Activated CD4-positive, alpha-beta T cell treated with anti-CD3 and anti-CD28 coated beads, Interleukin-2, Interleukin-4, amounts not matched to agents 100 ng/mL and 50 ng/mL, durations not matched to agents 16 hours and 8 hours (primary cell): ENCODE results near the gene PICK1.
"Not testable (repeated sequence)": the region's sequence is repeated elsewhere in the genome, so short reads cannot be mapped to it uniquely, and the experiment has no call there.

ENCODE experiments used
- DNase-seq: peaks from one replicate; pipeline ENCODE4 v3.0.0-alpha.2; 2020; ENCODE audit warnings: low spot score

PICK1 gene

GRCh38 chr22:38030311-38031133, 26.7 kb upstream of the PICK1 start:
- DNase-seq, result no peak

DNA sequence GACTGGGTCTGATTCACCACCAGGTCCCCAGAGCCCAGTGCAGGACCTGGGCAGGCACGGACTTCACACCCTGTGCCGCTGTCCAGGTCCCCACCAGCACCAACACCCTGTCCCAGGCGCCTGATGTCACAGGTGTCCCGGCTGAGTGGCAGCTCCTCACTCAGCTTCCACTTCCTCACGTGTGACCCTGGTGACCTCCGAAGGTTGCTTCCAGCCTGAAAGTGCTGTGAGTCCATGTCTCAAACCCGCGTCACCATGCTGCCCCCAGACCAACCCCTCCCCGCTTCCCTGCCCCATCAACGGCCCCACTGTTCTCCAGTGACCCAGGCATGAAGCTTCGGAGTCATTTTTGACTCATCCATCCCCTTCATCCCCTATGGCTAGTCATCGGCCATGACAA, 25.7 kb upstream of the PICK1 start:
- DNase-seq, result no peak

DNA sequence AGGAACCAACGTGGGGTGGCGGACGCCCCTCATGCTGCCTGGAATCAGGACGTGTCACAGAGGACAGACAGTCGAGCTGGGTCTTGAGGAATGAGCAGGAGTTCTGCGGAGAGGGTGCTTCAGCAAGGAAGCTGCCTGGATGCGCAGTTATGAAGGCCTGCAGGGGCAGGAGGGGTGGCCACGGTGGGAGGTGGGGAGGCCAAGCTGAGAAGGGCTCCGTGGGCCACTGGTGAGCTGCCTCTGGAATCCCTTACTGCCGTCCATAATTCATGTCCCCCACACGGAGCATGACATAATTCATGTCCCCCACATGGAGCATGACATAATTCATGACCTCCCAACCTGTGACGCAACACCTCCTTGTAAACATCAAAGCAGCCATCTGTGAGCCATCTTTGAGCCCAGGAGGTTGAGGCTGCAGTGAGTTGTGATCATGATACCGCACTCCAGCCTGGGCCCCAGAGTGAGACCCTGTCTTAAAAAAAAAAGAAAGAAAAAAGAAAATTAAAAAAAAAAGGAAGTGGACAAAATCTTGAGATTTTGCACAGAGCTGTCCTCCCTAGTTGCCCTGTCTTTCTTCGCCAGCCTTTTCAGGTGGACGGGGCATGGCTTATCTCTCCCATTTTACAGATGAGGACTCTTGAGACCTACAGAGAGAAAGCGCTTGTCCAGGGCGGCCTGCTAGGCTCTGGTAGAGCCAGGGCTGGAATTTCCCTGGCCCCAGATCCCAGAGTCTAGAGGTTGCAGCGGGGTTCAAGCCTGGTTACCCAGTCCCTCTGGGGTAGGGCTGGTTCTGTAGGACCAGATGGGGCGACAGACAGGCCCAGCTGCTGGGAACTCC, 24.3 kb upstream of the PICK1 start:
- DNase-seq, result no peak

DNA sequence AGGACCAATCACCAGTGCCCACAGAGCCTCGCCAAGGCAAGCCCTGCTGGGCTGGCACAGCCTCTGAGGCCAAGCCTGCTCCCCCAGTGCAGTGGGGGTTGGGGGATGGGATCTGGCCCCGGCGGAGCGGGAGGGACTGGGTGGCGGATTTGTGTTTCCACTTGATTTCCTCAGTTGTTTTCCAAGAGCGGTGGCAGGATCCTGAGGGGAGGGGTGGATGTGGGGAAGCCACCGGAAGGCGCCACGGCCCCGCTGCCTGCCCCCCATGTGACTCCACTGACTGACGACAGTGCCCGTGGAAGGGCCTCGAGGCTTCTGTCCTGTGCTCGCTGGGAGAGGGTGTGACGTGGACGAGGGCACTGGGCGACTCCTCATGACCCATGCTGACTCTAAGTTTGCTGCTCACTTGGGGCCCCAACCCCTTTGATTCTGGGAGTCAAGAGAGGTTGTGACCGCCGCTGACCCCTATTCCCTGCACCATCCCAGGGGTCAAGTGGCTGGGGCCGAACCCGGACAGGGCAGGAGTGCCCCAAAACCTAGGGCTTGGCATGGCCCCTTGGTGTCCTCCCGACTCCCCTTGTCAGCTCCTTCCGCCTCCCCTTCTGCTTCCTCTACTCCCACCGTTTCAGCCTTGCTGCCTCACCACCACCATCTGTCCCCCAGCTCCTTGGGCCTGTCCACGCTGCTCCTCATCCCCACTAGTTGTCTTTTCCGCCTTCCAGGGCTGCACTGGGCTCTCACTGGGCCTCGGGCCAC, 23.5 kb upstream of the PICK1 start:
- DNase-seq, result no peak

DNA sequence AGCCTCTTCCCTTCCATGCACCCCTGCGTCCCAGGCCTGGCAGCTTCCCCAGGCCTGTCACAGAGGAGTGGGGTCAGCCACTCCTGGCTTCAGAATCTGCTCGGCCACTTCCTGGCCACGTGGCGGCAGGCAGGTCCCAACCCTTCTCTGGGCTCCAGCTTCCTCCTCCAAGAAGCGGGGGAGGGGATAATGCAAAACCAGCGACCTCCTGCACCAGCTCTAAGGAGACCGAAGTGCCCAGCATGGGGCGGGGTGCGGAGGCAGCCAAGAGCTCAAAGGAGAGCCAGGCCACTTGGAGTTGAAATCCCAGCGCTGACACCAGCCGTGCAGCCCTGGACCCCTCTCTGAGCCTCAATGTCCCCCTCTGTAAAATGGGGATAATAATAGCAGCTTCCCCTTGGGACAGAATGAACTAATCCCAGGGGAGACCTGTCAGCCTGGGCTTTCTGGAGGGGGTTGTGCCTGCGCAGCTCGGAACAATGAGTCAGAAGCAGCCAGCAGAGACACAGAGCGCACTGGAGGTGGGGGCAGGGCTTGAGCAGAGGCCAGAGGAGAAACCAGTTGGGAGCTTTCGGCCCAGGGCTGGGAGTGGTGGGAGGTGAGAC, 22.8 kb upstream of the PICK1 start:
- DNase-seq, result no peak

GRCh38 chr22:38034884-38035529, 22.2 kb upstream of the PICK1 start:
- DNase-seq, result no peak

DNA sequence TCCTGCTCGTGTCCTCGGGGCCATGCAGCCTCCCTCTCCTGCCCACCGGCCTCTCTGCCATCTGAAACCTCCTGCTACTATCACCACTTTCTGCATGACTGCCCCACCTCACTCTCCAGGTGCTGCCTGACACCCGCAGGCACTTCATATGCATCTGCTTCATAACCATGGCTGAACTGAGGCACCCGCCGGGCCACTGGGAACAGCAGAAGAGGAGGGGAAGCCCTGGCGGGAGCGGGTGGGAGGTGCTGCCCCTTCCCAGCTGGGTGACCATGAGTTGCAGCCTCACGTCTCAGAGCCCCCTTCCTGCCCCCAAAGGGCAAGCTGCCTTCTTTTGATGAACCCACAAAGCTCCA, 21.7 kb upstream of the PICK1 start:
- no peak for DNase-seq

- no peak for DNase-seq
Observed at GRCh38 chr22:38036392-38037062, 20.7 kb upstream of the PICK1 start.

DNA sequence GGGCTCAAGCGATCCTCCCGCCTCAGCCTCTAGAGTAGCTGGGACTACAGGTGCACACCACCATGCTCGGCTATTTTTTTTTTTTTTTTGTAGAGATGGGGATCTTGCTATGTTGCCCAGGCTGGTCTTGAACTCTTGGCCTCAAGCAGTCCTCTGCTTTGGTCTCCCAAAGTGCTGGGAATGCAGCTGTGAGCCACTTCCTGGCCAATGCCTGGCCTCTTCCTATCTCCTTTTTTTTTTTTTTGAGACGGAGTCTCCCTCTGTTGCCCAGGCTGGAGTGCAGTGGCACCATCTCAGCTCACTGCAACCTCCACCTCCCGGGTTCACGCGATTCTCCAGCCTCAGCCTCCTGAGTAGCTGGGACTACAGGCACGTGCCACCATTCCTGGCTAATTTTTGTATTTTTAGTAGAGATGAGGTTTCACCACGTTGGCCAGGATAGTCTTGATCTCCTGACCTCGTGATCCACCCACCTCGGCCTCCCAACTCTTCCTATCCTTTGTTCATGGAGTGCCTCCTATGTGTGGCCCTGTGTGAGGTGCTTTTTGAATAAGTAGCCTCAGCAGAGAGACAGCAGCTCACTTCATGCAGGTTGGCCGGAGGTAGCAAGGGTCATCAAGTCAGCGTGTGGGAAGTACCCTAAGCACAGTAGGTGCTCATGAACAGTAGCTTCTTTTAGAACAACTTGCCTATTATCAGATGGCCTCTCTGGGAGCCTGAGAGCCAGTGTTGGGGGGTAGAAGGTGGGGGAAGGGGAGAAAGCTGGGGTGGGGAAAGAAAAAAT, 19.6 kb upstream of the PICK1 start:
- DNase-seq, result not testable (repeated sequence)

DNA sequence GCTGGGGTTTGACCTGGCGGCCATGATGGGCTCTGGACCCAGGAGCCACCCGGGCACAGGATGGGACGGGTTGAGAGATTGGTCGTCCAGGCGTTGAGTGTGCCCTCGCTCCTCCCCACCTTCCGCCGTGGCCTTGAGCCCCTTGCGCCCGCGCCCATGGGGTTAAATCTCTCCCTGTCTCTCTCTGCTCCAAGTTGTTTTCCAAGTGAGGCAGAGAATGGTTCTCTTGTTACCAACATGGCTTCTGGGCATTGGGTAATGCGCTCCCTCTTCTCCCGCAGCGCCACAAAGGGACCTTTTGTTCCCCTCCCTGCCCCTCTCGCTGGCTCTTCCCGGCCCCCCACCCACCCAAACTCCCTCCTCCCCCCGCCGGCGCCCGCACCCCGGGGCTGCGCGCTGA, 18.8 kb upstream of the PICK1 start:
- DNase-seq, result no peak

DNA sequence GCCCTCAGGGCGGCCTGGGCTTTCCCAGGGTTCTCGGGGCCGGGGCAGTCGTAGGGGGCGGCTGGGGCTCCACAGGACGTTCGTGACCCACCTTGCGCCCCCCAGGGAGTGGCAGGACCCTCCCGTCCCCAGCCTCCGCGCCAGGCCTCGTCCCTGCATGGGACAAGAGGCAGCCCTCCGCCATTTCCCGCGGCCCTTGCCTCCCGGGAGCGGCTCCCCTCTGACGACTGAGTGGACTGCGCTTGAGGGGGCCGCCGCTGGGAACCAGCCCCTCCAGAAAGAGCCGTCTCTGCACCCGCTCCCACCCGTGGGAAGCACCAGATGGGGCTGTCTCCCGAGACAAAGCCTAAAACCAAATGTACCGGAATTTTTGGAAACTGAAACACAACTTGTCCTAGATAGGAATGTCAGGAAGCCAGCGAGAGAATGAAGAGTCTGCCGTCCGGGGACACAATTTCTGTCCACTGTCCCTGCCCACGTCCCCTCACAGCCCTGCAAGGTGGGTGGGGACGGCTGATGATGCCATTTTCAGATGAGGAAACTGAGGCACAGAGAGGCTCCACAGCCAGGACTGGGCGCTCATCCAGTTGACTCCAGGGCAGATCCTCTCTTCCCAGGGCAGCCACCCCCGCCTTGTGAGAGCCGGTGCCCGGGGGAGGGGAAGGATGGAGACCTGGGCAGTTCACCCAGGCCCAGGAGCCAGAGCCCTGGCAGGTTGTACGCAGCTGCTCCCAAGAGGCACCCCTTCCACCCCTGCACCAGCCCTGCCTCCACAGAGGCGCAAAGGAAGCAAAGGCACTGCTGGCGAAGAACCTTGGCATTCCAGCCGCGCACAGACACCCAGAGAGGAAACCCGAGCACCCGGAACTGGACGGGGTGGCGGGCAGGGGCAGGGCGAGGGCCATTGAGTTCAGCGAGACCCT, 18.1 kb upstream of the PICK1 start:
- no peak for DNase-seq

DNA sequence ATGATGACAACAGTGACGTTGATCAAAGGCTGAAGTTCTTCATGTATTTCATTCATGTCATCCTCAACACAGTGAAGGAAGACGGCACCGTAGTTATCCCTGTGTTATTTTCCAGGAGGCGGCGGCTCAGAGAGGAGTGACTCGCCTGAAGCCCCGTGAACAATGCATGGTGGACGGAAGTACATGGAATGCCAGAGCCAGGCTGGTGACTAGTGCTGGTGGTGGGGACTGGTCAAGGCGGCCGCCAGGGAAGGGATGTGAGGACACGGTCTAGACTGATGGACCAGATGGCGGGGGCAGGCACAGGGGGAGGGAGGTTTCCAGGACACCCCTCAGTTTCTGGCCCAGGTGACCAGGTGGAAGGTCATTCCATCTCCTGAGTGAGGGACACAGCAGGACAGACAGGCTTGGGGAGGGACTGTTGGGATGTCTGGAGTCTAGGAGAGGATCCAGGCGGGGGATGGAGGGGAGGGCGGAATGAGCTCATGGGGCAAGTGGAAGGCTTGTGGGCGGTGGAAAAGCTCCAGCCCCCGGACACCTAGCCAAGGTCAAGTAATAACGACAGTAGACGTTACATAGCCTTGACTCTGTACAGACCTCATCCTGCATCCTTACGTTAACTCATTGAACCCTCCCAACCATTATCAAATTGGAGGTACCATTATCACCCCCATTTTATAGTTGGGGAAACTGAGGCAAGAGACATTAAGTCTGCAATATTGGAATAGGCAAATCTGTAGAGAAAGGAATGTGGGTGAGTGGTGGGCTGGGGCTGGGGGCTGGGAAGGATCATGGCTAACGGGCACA, 16.0 kb upstream of the PICK1 start:
- DNase-seq, result no peak

DNA sequence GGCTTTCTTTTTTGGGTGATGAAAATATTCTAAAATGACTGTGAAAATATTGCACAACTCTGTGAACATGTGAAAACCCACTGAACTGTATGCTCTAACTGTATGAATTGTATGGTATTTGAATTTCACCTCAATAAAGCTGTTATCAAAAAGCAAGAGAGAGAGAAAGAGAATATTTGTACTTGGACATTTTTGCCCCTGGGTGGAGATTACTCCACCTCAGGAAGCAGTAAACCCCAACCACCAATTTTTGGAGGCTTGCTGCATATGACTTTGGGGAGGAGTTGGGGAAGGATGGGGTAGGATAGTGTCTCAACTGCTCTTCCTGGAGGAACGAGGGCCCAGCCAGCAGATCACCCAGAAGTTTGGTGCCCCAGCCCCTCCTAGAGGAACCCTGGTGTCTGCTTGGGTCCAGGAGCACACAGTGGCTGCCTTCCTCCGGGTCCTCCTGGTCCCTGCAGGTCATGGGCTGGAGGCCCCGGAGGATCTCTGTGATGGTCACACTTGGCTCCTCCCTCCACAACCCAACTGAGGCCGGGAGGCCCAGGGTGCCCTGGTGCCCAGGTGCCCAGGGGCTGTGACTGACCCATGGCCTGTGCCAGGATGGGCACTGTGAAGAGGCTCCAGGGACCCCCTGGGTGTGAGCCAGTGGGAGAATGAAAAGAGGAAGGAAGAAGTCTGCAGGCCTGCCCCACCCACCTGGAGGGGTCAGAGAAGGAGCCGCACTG, 15.3 kb upstream of the PICK1 start:
- DNase-seq, result no peak

DNA sequence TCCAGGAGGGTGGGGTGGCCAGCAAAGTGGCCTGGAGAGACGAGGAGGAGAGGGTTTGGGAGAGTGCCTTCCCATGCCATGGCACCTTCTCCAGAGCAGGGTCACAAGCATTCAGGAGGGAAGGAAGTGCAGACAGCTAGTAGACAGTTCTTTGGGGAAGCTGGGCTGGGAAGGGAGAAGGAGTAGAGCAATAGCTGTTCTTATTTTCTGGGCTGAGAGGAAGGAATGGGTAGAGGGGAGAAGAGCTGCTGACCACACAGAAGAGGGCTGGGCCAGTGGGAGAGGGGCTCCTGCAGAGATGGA, 14.8 kb upstream of the PICK1 start:
- no peak for DNase-seq

DNA sequence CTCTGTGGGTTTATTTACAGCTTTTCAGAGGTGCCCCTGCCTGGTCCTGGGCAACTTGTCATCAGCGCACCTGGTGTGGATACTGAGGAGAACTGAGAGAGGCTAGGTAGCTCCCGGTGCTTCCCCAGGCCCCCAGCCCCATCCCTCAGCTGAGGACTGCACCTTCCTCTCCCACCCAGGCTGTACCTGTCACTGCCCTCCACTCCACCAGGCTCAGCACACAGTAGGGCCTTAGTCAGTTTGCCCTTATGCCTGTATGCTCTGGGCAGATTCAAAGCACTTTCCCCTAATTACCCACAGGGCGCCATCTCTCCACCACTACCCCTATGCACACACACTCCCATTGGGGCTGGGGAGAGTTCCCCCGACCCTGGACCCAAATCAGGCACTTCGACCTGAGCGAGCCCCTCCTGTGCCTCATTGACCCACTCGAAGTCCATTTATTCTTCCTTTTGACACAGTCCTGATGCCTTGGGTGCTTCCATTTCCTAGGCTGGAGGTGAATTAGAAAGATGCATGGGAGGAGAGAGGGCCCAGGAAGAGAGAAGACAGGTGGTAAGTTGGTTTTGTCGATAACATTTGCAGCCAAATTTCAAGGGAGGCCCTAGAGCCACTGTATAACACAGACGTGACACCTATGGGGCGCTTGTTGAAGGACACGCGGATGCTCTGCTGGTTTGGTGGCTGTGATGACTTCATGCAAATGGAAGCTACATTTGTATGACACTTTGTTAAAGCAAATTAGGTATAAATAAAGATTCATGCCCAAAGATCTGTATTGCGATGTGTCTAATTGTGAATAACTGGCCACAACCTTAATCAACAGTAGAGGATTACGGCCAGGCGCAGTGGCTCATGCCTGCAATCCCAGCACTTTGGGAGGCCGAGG, 13.8 kb upstream of the PICK1 start:
- DNase-seq, result no peak

DNA sequence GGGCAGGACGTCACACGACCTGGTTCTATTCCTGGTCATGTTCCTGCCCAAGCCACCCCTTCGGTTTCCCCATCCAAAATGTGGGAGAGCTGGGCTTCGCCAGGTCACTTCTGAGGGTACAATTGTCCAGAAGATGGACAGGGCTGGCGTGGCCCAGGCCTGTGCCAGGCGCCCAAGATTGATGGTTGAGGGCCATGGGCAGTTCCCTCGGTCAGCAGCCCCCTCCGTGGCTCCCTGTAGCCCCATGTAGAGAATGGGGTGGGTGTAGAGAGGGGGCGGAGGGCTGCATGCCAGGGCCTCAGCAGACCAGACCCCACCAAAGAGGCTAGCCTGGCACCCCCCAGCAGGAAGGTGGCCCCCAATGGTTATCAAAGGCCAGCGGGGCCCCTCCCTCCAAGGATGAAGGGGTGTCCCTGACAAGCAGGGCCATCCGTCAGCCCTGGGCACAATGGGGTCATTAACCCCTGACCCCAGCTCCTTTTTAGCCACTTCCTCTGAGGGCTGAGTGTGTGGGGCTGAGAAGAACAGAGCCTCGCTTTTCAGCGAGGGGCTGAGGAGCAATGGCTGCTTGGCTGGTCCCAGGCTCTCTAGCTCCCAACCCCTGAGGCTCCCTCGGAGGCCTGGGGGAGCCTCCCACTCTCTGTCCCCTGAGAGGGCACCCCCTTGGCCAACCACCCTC, 11.0 kb upstream of the PICK1 start:
- DNase-seq, result no peak
